ENCODE measurements around the gene ARPC5.

GRCh38 chr1:183652107-183652506, 16.5 kb upstream of the ARPC5 start:
- TF ChIP-seq EP300 (IDR thresholded peaks at IDR 0.05) (no peak), CTCF (IDR thresholded peaks at IDR 0.05) (no peak)

All from tibial nerve (tissue), 4 donors.